Activated T-helper 1 cell treated with anti-CD3 and anti-CD28 coated beads, Interleukin-2, amount 50 U/mL, for 16 hours (primary cell): ENCODE data around the gene NRL.
"Not testable (repeated sequence)": the region's sequence is repeated elsewhere in the genome, so short reads cannot be mapped to it uniquely, and the experiment has no call there.

Source experiments
- DNase-seq, 2 donors: peaks; one replicate each; pipeline ENCODE4 v3.0.0-alpha.2; 2020; ENCODE audit warnings: low read depth in 1 of 2, low spot score in 1 of 2

NRL gene

GRCh38 chr14:24054646-24055045, 60.1 kb downstream of the NRL start:
- DNase-seq: no peak

GRCh38 chr14:24054324-24054641, 60.5 kb downstream of the NRL start:
- no peak for DNase-seq

GRCh38 chr14:24053548-24054323, 61.0 kb downstream of the NRL start:
- no peak for DNase-seq

GRCh38 chr14:24052656-24053547, 61.8 kb downstream of the NRL start:
- peak in 1 of 2 donors; percentile 47 for DNase-seq

DNA sequence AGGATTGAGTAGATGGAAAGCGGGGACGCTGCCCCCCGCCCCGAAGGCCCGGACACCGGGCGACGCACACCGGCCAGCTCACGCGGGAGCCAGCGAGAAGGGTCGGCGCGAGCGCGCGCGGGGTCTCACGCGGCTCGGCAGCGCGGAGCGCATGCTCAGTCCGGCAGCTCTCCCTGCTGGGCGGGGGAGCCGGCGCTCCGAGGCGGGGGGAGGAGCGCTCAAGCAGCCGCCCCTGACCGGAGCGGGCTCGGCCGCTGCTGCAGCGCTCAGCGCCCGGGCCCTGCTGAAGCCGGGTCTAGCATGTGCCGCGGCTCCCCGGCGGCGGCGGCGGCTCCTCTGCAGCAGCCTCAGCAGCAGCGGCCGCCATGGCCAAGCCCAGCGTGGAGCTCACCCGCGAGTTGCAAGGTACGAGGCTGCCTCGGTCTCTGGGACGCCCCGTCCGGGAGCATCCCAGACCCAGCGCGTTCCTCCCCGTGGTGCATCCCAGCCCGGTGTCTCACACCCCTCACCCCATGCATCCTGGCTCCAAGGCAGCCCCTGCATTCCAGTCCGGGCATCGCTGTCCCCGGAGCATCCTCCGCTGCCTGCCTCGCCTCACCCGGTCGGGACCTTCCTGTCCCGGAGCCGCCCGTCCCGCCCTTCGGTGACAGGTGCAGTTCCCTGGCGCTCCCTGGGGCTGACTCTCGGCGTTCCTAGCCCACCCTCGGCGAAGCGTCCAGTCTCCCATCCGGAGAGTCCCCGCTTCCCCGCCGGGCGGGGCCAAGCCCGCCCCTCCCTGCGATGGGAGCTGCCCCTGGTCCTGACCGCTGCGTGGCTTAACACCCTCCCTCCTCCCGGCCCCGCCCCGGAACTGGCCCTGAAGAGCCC, 62.7 kb downstream of the NRL start, which contains the start of gene CARMIL3:
Gene CARMIL3, plus strand, starts transcription at position 221 of the 867 bp plus-strand sequence. Its CDS starts 145 bp downstream, at position 366.
- peak in 1 of 2 donors; percentile 39 for DNase-seq

DNA sequence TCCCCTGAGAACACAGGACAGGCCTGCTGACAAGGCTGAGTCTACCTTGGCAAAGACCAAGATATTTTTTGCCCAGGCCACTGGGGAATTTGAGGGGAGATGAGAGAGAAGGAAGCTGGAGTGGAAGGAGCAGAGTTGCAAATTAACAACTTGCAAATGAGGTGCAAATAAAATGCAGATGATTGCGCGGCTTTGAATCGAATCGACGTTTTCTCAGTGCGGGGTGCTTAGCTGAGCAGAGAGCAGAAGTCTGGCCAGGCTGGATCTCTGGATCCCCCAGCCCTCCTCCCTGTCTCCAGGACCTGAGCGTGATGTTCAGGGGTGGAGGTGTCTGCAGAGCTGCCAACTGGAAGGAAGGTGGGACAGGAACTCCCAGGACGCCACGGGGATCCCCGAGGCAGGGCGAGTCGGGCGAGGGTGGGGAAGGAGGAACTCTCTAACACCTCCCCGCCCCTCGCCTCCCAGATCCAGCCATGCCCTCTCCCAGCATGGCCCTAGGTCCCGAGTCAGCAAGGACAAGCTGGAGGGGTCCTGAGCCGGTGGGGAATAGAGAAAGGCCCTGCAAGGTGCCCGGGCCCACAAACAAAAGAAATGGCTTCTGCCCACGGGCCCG, 63.5 kb downstream of the NRL start:
- no peak for DNase-seq

DNA sequence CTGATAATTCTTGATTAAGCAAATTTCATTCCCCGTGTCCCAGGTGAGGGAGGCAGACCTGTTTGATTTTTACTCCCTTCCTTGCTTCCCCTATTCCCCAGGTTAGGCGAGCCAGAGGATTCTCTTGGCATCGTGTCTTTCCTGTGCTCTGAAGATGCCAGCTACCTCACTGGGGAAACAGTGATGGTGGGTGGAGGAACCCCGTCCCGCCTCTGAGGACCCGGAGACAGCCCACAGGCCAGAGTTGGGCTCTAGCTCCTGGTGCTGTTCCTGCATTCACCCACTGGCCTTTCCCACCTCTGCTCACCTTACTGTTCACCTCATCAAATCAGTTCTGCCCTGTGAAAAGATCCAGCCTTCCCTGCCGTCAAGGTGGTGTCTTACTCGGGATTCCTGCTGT, 64.0 kb downstream of the NRL start:
- not testable (repeated sequence) for DNase-seq

DNA sequence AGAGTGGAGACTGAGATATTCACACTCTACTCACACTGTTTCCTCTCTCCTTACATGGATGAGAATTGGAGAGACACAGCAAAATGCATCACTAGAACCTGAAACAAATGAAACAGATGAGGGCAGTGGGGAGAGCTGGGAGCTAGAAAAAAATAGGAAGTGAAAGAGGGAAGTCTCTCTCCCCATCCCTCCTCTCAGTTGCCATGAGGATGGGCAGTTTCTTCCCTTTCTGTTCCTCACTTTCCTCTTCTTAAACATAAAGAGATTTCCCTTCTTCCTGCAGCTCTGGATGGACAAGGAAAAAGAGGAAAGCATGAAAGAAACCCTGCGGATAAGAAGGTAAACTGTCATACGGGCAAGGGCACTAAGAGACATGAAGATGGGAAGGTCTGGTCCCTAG, 65.7 kb downstream of the NRL start:
- not testable (repeated sequence) for DNase-seq

DNA sequence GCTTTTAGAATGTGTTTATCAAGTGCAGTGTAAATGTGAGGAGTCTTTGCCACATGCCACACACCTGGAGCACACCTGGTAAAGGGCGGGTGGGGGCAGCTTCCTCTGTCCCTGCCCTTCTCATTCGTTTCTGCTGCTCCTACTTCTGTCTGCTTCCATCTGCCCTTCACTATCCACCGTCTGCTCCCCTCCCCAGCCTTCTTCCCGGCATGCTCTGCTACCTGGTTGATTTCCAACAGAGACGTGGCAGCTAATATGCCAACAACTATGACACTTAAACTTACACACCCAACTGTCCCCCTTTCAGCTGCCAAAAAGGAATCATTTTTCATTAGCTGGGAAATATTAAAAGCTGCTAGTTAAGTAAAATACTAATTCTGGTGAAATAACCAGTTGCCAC, 72.0 kb downstream of the NRL start:
- DNase-seq: no peak

- no peak for DNase-seq
These were observed 74.1 kb downstream of the NRL start for GRCh38 chr14:24040692-24041091.

GRCh38 chr14:24038686-24039085, 76.1 kb downstream of the NRL start:
- DNase-seq: no peak

- no peak for DNase-seq
These were observed 77.1 kb downstream of the NRL start for GRCh38 chr14:24037658-24038037.

GRCh38 chr14:24036963-24037657, 77.6 kb downstream of the NRL start:
- not testable (repeated sequence) for DNase-seq

DNA sequence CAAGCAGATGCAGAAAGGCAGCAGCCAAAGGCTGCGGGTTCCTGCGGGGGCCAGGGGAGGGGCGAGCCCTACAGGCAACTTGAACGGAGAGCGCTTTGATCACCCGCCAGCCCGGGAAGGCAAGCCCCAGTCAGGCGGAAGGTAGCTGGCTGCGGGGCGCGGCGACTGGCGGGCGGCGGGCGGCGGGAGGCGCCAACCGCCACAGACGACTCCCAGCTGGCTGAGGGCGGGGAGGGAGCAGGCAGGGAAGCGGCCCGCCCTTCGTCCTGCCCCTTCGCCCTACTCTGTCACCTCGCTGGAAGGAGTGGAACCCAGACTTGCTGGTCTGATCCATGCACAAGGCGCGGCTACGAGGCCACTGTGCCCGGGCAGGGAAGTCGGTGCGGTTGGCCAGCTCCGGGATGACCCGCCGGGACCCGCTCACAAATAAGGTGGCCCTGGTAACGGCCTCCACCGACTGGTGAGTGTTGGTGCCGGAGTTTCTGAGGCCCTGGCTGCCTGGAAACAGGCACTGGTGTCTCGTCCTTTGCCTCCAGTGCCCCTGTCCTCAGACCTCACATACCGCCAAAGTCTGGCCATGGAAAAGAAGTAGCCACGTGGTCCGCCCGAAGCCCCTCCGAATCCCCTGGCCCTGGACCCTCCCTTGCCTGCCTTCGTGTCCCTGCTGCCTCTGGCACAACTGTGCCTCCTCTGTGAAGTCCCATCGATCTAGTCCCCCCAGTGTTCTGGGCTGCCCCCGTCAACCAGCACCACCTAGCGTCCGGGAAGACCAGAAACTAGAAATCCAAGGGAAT, 78.4 kb downstream of the NRL start:
- DNase-seq: peak; percentile 32 to 51

DNA sequence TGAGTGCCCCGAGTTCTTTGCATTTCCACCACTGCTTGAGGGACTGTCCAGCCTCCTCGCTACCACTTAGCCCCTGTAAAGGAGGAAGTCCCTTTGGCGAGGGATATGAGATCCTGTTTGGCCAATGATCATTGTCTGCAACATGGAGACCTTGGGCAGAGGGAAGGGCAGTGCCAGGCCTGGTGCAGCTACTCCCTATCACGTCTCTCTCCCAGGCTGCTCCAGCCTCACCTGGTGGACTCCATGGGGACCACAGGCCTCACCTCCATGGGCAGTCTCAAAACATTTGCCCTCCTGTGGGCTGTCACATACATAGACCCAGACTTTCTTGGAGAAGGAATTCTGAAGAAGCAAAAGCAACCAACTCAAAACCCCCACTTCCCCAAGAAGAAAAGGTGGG, 79.0 kb downstream of the NRL start:
- not testable (repeated sequence) for DNase-seq

DNA sequence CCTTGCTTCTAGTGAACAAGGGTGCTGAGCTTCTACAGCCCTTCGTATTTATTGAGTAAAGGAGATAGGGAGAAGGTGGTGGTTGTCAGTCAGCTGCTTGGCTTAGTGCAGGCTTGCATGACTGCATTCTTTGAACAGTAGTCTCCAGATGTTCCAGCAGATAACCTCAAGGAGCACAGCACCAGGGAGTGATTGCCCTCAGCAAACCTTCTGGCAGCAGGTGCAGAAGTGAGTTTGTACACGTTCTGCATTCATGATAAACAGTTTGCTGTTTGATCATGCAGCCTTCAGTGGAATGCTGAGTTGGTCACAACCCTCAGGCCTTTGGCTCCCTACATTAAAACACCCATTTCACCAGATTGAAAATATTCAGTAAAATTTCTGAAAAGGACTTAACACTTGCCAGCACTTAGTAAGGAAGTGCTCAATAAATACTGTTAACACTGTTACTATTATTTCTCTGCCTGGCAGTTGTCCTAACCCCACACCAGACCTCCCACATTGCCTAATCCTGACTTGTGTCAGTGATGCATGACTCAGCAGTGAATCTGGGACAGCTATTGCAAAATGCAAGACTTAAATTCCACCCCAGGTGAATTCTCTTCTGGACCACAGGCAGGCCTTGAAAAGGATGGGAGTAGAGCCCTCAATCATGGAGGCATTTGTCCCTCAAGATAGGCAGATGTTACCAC, 81.9 kb downstream of the NRL start:
- no peak for DNase-seq

DNA sequence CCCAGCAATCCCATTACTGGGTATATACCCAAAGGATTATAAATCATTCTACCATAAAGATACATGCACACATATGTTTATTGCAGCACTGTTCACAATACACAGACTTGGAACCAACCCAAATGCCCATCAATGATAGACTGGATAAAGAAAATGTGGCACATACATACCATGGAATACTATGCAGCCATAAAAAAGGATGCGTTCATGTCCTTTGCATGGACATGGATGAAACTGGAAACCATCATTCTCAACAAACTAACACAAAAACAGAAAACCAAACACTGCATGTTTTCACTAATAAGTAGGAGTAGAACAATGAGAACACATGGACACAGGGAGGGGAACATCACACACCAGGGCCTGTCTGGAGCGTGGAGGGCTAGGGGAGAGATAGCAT, 83.4 kb downstream of the NRL start:
- not testable (repeated sequence) for DNase-seq

DNA sequence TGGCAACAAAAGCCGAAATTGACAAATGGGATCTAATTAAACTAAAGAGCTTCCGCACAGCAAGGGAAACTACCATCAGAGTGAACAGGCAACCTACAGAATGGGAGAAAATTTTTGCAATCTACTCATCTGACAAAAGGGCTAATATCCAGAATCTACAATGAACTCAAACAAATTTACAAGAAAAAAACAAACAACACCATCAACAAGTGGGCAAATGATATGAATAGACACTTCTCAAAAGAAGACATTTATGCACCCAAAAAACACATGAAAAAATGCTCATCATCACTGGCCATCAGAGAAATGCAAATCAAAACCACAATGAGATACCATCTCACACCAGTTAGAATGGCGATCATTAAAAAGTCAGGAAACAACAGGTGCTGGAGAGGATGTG, 85.1 kb downstream of the NRL start:
- DNase-seq: not testable (repeated sequence)
